Hepatocyte (in vitro differentiated cells): ENCODE measurements around the gene RBM4. TPM values are rescaled to one million over a fixed set of nuclear protein-coding genes. Genes with fewer than 3 reads are reported as not detected.

Source experiments
- DNase-seq: peaks from one replicate; pipeline ENCODE4 v3.0.0-alpha.2; 2016; ENCODE audit warnings: low spot score
- H2AFZ ChIP-seq: fragments of 200-600 bp; sonication (generic); 2 replicates; pipeline ENCODE4 v1.6.0; 2016; ENCODE audit warnings: antibody characterized with exemption, mild to moderate bottlenecking
- H3K27ac ChIP-seq: fragments of 200-600 bp; sonication (generic); 2 replicates; pipeline ENCODE4 v1.5.1; 2016; ENCODE audit warnings: mild to moderate bottlenecking
- H3K27me3 ChIP-seq: fragments of 200-600 bp; sonication (generic); 2 replicates; pipeline ENCODE4 v1.6.1; 2016
- H3K36me3 ChIP-seq: fragments of 200-600 bp; sonication (generic); replicated peaks from 2 replicates; pipeline ENCODE4 v1.5.1; 2016; ENCODE audit warnings: low read depth; ENCODE audit not compliant: insufficient read depth
- H3K4me1 ChIP-seq: fragments of 200-600 bp; sonication (generic); 2 replicates; pipeline ENCODE4 v1.5.1; 2016; ENCODE audit warnings: mild to moderate bottlenecking, moderate library complexity; ENCODE audit not compliant: insufficient read depth
- H3K4me2 ChIP-seq: fragments of 200-600 bp; sonication (generic); 2 replicates; pipeline ENCODE4 v1.6.0; 2016
- H3K4me3 ChIP-seq: fragments of 200-600 bp; sonication (generic); 2 replicates; pipeline ENCODE4 v1.5.1; 2016; ENCODE audit warnings: mild to moderate bottlenecking
- H3K79me2 ChIP-seq: fragments of 200-600 bp; sonication (generic); 2 replicates; pipeline ENCODE4 v1.6.0; 2017; ENCODE audit warnings: mild to moderate bottlenecking
- H3K9me2 ChIP-seq: fragments of 200-600 bp; sonication (generic); replicated peaks from 2 replicates; pipeline ENCODE4 v1.6.0; 2017; ENCODE audit warnings: mild to moderate bottlenecking; ENCODE audit not compliant: insufficient read depth
- H3K9me3 ChIP-seq: fragments of 200-600 bp; sonication (generic); 2 replicates; pipeline ENCODE4 v1.5.1; 2016; ENCODE audit warnings: low read depth, mild to moderate bottlenecking
- H4K20me1 ChIP-seq: fragments of 200-600 bp; sonication (generic); 2 replicates; pipeline ENCODE4 v1.6.0; 2016; ENCODE audit warnings: mild to moderate bottlenecking; ENCODE audit not compliant: insufficient read depth, poor library complexity, severe bottlenecking
- EZH2 ChIP-seq: fragments of 200-600 bp; sonication (generic); IDR thresholded peaks from 2 replicates; pipeline ENCODE4 v1.6.1; 2016; ENCODE audit warnings: antibody characterized with exemption, mild to moderate bottlenecking, borderline replicate concordance
- EZH2phosphoT487 ChIP-seq: fragments of 200-600 bp; sonication (generic); IDR thresholded peaks from one replicate; pipeline ENCODE4 v1.6.1; 2018; ENCODE audit warnings: antibody characterized with exemption, mild to moderate bottlenecking, low read depth, moderate library complexity; ENCODE audit not compliant: unreplicated experiment, severe bottlenecking
- WGBS: methylation state at CpG from one replicate; pipeline ENCODE4 v1.1.6; 2016; ENCODE audit warnings: low lambda C conversion rate; ENCODE audit errors: missing lambda C conversion rate; 5-methylcytosine and 5-hydroxymethylcytosine counted together
- polyA plus RNA-seq: library from polyadenylated mRNA; unstranded; fragments of >200 nt; fragmentation: Nextera tagmentation; extraction: Ambion mirVana; gene quantifications from 2 replicates; pipeline ENCODE4 v1.2.1, GENCODE V29; 2016
- total RNA-seq: library from RNA; depleted of rRNA; stranded (reverse); fragments of >200 nt; gene quantifications from 2 replicates; pipeline ENCODE4 v1.2.3, GENCODE V29; 2014
- TF ChIP-seq, protein P1 (sequence below): fragments of 200-600 bp; sonication (generic); IDR thresholded peaks from 2 replicates; pipeline ENCODE4 v1.5.1; 2016; ENCODE audit warnings: antibody characterized with exemption, mild to moderate bottlenecking; ENCODE audit not compliant: poor library complexity

Gene RBM4
- total and polyA plus RNA-seq, 2 experiments from 2014 or later = 139 to 150 TPM

DNA sequence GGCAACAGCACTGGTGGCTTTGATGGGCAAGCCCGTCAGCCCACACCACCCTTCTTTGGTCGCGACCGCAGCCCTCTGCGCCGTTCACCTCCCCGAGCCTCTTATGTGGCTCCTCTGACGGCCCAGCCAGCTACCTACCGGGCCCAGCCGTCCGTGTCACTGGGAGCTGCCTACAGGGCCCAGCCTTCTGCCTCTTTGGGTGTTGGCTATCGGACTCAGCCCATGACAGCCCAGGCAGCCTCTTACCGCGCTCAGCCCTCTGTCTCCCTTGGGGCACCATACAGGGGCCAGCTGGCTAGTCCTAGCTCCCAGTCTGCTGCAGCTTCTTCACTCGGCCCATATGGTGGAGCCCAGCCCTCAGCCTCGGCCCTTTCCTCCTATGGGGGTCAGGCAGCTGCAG, 14.1 kb upstream of the RBM4 start:
- TF ChIP-seq, protein P1, sequence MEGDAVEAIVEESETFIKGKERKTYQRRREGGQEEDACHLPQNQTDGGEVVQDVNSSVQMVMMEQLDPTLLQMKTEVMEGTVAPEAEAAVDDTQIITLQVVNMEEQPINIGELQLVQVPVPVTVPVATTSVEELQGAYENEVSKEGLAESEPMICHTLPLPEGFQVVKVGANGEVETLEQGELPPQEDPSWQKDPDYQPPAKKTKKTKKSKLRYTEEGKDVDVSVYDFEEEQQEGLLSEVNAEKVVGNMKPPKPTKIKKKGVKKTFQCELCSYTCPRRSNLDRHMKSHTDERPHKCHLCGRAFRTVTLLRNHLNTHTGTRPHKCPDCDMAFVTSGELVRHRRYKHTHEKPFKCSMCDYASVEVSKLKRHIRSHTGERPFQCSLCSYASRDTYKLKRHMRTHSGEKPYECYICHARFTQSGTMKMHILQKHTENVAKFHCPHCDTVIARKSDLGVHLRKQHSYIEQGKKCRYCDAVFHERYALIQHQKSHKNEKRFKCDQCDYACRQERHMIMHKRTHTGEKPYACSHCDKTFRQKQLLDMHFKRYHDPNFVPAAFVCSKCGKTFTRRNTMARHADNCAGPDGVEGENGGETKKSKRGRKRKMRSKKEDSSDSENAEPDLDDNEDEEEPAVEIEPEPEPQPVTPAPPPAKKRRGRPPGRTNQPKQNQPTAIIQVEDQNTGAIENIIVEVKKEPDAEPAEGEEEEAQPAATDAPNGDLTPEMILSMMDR = no peak
- no peak for TF ChIP-seq EZH2
- no peak for TF ChIP-seq EZH2phosphoT487
- Histone ChIP-seq H3K27ac (no peak overlapping the region), H3K4me3 (no peak overlapping the region), H3K9me2 (no peaks in the 10 kb centered on the region), H3K4me2 (no peak overlapping the region), H3K36me3 (no peaks in the 10 kb centered on the region), H3K4me1 (peaks cover 12% of the 10 kb centered on the region), H3K27me3 (no peaks in the 10 kb centered on the region), H4K20me1 (peaks cover 98% of the 10 kb centered on the region), H2AFZ (no peak overlapping the region), H3K9me3 (no peaks in the 10 kb centered on the region), H3K79me2 (peaks cover 99% of the 10 kb centered on the region)
- WGBS = 97% methylated on average over 15 of the region's 16 CpGs
- no peak for DNase-seq

DNA sequence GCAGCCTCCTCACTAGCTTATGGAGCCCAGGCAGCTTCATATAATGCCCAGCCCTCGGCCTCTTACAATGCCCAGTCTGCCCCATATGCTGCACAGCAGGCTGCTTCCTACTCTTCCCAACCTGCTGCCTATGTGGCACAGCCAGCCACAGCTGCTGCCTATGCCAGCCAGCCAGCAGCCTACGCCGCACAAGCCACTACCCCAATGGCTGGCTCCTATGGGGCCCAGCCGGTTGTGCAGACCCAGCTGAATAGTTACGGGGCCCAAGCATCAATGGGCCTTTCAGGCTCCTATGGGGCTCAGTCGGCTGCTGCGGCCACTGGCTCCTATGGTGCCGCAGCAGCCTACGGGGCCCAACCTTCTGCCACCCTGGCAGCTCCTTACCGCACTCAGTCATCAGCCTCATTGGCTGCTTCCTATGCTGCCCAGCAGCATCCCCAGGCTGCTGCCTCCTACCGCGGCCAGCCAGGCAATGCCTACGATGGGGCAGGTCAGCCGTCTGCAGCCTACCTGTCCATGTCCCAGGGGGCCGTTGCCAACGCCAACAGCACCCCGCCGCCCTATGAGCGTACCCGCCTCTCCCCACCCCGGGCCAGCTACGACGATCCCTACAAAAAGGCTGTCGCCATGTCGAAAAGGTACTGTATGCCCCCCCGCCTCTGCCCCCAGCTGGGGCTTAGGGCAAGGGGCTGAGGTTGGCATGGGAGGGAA, 13.3 kb upstream of the RBM4 start:
- H3K9me3 ChIP-seq = no peaks in the 10 kb centered on the region
- WGBS = 95% methylated on average over 16 of the region's 26 CpGs
- H3K36me3 ChIP-seq = no peaks in the 10 kb centered on the region
- H3K27ac ChIP-seq = no peak overlapping the region
- no peak overlapping the region for H2AFZ ChIP-seq
- TF ChIP-seq, protein P1 = no peak
- no peak for TF ChIP-seq EZH2phosphoT487
- no peak for TF ChIP-seq EZH2
- peaks cover 7% of the 10 kb centered on the region for H3K4me1 ChIP-seq
- no peak overlapping the region for H3K4me2 ChIP-seq
- H3K79me2 ChIP-seq = peaks cover 100% of the 10 kb centered on the region
- no peak for DNase-seq
- H3K27me3 ChIP-seq = no peaks in the 10 kb centered on the region
- H3K9me2 ChIP-seq = no peaks in the 10 kb centered on the region
- no peak overlapping the region for H3K4me3 ChIP-seq
- H4K20me1 ChIP-seq = peaks cover 99% of the 10 kb centered on the region

DNA sequence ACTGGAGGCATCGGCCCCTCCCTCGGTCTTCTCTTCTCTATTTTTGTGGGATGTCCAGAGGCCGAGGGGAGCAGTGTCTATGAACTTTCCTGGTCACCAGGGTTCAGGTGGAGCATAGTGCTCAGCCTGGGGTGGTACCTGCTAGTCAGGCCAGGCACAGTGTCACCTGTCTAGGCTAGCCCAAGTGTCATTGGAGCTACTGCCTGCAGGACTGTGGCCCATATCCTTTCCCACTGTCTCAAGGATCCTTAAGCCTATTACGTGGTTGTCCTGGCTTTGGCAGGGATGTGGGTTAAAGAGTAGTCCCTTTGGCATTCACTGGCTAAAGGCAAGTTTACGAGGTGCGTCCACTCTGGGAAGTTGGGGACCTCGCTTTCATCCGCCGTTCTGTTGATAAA, 12.8 kb upstream of the RBM4 start:
- Histone ChIP-seq H3K9me3 (no peaks in the 10 kb centered on the region), H3K27me3 (no peaks in the 10 kb centered on the region), H4K20me1 (peaks cover 98% of the 10 kb centered on the region), H3K36me3 (no peaks in the 10 kb centered on the region), H2AFZ (no peak overlapping the region), H3K4me3 (no peak overlapping the region), H3K9me2 (no peaks in the 10 kb centered on the region), H3K4me1 (peaks cover 7% of the 10 kb centered on the region), H3K27ac (no peak overlapping the region), H3K79me2 (peaks cover 100% of the 10 kb centered on the region), H3K4me2 (no peak overlapping the region)
- WGBS = 90% methylated on average over 9 of the region's 9 CpGs
- TF ChIP-seq, protein P1 = no peak
- TF ChIP-seq EZH2 (no peak), EZH2phosphoT487 (no peak)
- no peak for DNase-seq
